ENCODE results near the gene INPP5B.

Gene INPP5B

DNA sequence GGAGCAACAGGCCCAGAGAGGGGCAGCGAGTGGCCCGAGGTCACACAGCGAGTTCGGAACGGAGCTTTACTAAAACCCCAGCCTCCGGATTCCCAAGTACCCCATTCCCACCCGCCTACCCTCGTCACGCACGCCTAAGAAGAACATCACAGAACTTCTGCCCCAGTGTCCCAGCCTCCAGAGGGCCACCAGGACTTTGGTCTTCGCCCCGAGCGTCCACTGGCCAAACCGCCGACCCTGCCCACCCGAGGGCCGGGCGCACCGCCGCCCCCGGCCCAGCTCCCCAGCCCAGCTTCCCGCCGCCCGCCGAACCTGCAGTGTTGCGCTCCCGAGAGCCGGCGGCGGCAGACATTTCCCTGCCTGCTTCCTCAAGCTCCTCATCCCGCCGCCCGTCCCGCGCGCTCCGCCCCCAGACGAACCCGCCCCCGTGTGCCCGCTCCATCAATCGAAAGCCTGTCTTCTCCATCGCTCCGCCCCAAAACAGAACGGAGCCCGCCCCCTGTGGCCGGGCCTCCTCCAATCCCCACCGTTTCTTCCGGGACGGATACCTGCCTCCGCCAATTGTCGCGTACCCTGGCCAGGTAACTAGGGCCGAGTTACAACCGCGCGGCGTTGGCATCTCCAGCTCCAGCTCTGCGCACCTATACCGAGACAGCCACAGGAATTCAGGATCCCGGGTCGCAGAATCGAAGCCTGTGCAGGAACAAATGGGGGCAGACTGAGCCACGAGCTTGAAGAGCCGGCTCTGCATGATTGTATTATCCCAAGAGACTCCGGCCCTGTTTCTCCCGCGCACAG, 15.3 kb downstream of the INPP5B start:
- H3F3A ChIP-seq (ENCODE audit: low read depth), result peaks cover 1% of the 10 kb centered on the region
- peak overlapping the region; percentile 81 for H2AFZ ChIP-seq (ENCODE audit: low read length)
- H4K20me1 ChIP-seq (ENCODE audit: insufficient read depth, low read length, poor library complexity, severe bottlenecking), result peaks cover 10% of the 10 kb centered on the region
- peaks cover 50% of the 10 kb centered on the region for H3K79me2 ChIP-seq (ENCODE audit: insufficient read depth, low read length)
- no peaks in the 10 kb centered on the region for H3K9me2 ChIP-seq (replicated peaks; ENCODE audit: low read depth, low read length)
- no peaks in the 10 kb centered on the region for H3K36me3 ChIP-seq (ENCODE audit: insufficient read depth, low read length)
- no peak for TF ChIP-seq EZH2phosphoT487 (IDR thresholded peaks at IDR 0.05; ENCODE audit: borderline replicate concordance)
- TF ChIP-seq, protein P1, sequence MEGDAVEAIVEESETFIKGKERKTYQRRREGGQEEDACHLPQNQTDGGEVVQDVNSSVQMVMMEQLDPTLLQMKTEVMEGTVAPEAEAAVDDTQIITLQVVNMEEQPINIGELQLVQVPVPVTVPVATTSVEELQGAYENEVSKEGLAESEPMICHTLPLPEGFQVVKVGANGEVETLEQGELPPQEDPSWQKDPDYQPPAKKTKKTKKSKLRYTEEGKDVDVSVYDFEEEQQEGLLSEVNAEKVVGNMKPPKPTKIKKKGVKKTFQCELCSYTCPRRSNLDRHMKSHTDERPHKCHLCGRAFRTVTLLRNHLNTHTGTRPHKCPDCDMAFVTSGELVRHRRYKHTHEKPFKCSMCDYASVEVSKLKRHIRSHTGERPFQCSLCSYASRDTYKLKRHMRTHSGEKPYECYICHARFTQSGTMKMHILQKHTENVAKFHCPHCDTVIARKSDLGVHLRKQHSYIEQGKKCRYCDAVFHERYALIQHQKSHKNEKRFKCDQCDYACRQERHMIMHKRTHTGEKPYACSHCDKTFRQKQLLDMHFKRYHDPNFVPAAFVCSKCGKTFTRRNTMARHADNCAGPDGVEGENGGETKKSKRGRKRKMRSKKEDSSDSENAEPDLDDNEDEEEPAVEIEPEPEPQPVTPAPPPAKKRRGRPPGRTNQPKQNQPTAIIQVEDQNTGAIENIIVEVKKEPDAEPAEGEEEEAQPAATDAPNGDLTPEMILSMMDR (conservative IDR thresholded peaks at IDR 0.05; ENCODE audit: low read length), result no peak
- peaks cover 28% of the 10 kb centered on the region for H3K4me1 ChIP-seq (ENCODE audit: insufficient read depth, low read length, poor library complexity, severe bottlenecking)
- no peaks in the 10 kb centered on the region for H3K27me3 ChIP-seq (ENCODE audit: insufficient read depth, low read length, poor library complexity, severe bottlenecking)
- peak overlapping the region; percentile 96 for H3K4me2 ChIP-seq (ENCODE audit: low read depth, low read length, poor library complexity, severe bottlenecking)
- no peaks in the 10 kb centered on the region for H3K9me3 ChIP-seq (ENCODE audit: insufficient read depth, low read depth, low read length)
- H3K9ac ChIP-seq (ENCODE audit: low read depth, low read length, poor library complexity, severe bottlenecking), result peak overlapping the region; percentile 82
- peak overlapping the region; percentile 89 for H3K4me3 ChIP-seq (ENCODE audit: low read length, poor library complexity, severe bottlenecking)

- Histone ChIP-seq H2AFZ (ENCODE audit: low read length) (no peak overlapping the region), H3K4me1 (ENCODE audit: insufficient read depth, low read length, poor library complexity, severe bottlenecking) (peaks cover 33% of the 10 kb centered on the region)
Observed at GRCh38 chr1:37931102-37931360, 15.8 kb downstream of the INPP5B start.

GRCh38 chr1:37930246-37931101, 16.4 kb downstream of the INPP5B start:
- peak overlapping the region; percentile 82 for H3K9ac ChIP-seq (ENCODE audit: low read depth, low read length, poor library complexity, severe bottlenecking)
- H3F3A ChIP-seq (ENCODE audit: low read depth), result peaks cover 7% of the 10 kb centered on the region
- H3K4me2 ChIP-seq (ENCODE audit: low read depth, low read length, poor library complexity, severe bottlenecking), result peak overlapping the region; percentile 96
- H3K4me1 ChIP-seq (ENCODE audit: insufficient read depth, low read length, poor library complexity, severe bottlenecking), result peaks cover 38% of the 10 kb centered on the region
- H3K4me3 ChIP-seq (ENCODE audit: low read length, poor library complexity, severe bottlenecking), result peak overlapping the region; percentile 89
- H2AFZ ChIP-seq (ENCODE audit: low read length), result no peak overlapping the region
- no peaks in the 10 kb centered on the region for H3K9me3 ChIP-seq (ENCODE audit: insufficient read depth, low read depth, low read length)
- H3K27me3 ChIP-seq (ENCODE audit: insufficient read depth, low read length, poor library complexity, severe bottlenecking), result no peaks in the 10 kb centered on the region
- H3K79me2 ChIP-seq (ENCODE audit: insufficient read depth, low read length), result peaks cover 60% of the 10 kb centered on the region
- H3K9me2 ChIP-seq (replicated peaks; ENCODE audit: low read depth, low read length), result no peaks in the 10 kb centered on the region
- H4K20me1 ChIP-seq (ENCODE audit: insufficient read depth, low read length, poor library complexity, severe bottlenecking), result peaks cover 10% of the 10 kb centered on the region
- TF ChIP-seq EZH2phosphoT487 (IDR thresholded peaks at IDR 0.05; ENCODE audit: borderline replicate concordance), result no peak
- TF ChIP-seq, protein P1 (conservative IDR thresholded peaks at IDR 0.05; ENCODE audit: low read length), result no peak
- H3K36me3 ChIP-seq (ENCODE audit: insufficient read depth, low read length), result no peaks in the 10 kb centered on the region

More at GRCh38 chr1:37931102-37931360, 15.8 kb downstream of the INPP5B start:
- peak overlapping the region; percentile 89 for H3K4me3 ChIP-seq (ENCODE audit: low read length, poor library complexity, severe bottlenecking)
- H3K9me2 ChIP-seq (replicated peaks; ENCODE audit: low read depth, low read length), result no peaks in the 10 kb centered on the region
- H3K9me3 ChIP-seq (ENCODE audit: insufficient read depth, low read depth, low read length), result no peaks in the 10 kb centered on the region
- H3K4me2 ChIP-seq (ENCODE audit: low read depth, low read length, poor library complexity, severe bottlenecking), result peak overlapping the region; percentile 96
- no peaks in the 10 kb centered on the region for H3K27me3 ChIP-seq (ENCODE audit: insufficient read depth, low read length, poor library complexity, severe bottlenecking)
- peaks cover 10% of the 10 kb centered on the region for H4K20me1 ChIP-seq (ENCODE audit: insufficient read depth, low read length, poor library complexity, severe bottlenecking)
- H3K36me3 ChIP-seq (ENCODE audit: insufficient read depth, low read length), result no peaks in the 10 kb centered on the region
- peaks cover 54% of the 10 kb centered on the region for H3K79me2 ChIP-seq (ENCODE audit: insufficient read depth, low read length)
- H3F3A ChIP-seq (ENCODE audit: low read depth), result peaks cover 4% of the 10 kb centered on the region
- H3K9ac ChIP-seq (ENCODE audit: low read depth, low read length, poor library complexity, severe bottlenecking), result peak overlapping the region; percentile 82
- TF ChIP-seq, protein P1 (conservative IDR thresholded peaks at IDR 0.05; ENCODE audit: low read length), result no peak
- no peak for TF ChIP-seq EZH2phosphoT487 (IDR thresholded peaks at IDR 0.05; ENCODE audit: borderline replicate concordance)

Measured in Loucy (cell line).